K562 (cell line): Measurements from ENCODE around the gene WDR45. TPM values are rescaled to one million over a fixed set of nuclear protein-coding genes. Genes with fewer than 3 reads are reported as not detected.

Experiments
- CBFA2T2 ChIP-seq: fragments of 450-650 bp; conservative IDR thresholded peaks from 2 replicates; pipeline ENCODE4 v1.6.1; 2017; ENCODE audit warnings: mild to moderate bottlenecking
- GABPB1 ChIP-seq: sonication (generic); formaldehyde crosslinking; IDR thresholded peaks from 2 replicates; pipeline ENCODE4 v1.8.0; 2022; ENCODE audit warnings: mild to moderate bottlenecking, missing genetic modification reagents
- LCOR ChIP-seq: sonication (generic); formaldehyde crosslinking; IDR thresholded peaks from 2 replicates; pipeline ENCODE4 v1.8.0; 2022; ENCODE audit warnings: mild to moderate bottlenecking, missing genetic modification reagents
- NFIX ChIP-seq: fragments of 250-450 bp; sonication (Bioruptor Pico); IDR thresholded peaks from 2 replicates; pipeline ENCODE4 v1.4.0; 2020; ENCODE audit warnings: low read depth, mild to moderate bottlenecking, moderate library complexity
- NFRKB ChIP-seq: fragments of 450-650 bp; IDR thresholded peaks from 2 replicates; pipeline ENCODE4 v1.6.1; 2016; ENCODE audit warnings: low read depth
- RBM25 ChIP-seq: fragments of 200-400 bp; formaldehyde crosslinking; IDR thresholded peaks from 2 replicates; pipeline ENCODE4 v1.6.1; 2018; ENCODE audit warnings: low read length, low read depth, moderate library complexity; ENCODE audit not compliant: severe bottlenecking
- RFX7 ChIP-seq: fragments of 250-450 bp; sonication (Bioruptor Pico); IDR thresholded peaks from 2 replicates; pipeline ENCODE4 v1.5.1; 2021; ENCODE audit warnings: mild to moderate bottlenecking
- TBL1XR1 ChIP-seq, 2 experiments: IDR thresholded peaks; 2 replicates each; pipeline ENCODE4 v1.6.1; 2012; ENCODE audit warnings: improper control_type of control experiment in 2 of 2, low read length in 2 of 2, mild to moderate bottlenecking in 1 of 2
- TCFL5 ChIP-seq: fragments of 250-450 bp; sonication (Bioruptor Pico); conservative IDR thresholded peaks from 2 replicates; pipeline ENCODE4 v1.6.1; 2021; ENCODE audit warnings: mild to moderate bottlenecking, moderate library complexity, matching md5 sums
- THRB ChIP-seq: fragments of 450-650 bp; formaldehyde crosslinking; conservative IDR thresholded peaks from 2 replicates; pipeline ENCODE4 v1.4.0; 2022; ENCODE audit warnings: mild to moderate bottlenecking, missing genetic modification characterization
- TRIM25 ChIP-seq: fragments of 450-650 bp; IDR thresholded peaks from 2 replicates; pipeline ENCODE4 v1.7.0; 2016; ENCODE audit warnings: borderline replicate concordance
- ZBTB17 ChIP-seq: fragments of 450-650 bp; formaldehyde crosslinking; IDR thresholded peaks from 2 replicates; pipeline ENCODE4 v1.4.0; 2020; ENCODE audit warnings: mild to moderate bottlenecking
- ZNF224 ChIP-seq: sonication (generic); formaldehyde crosslinking; IDR thresholded peaks from 2 replicates; pipeline ENCODE4 v1.8.0; 2022; ENCODE audit warnings: mild to moderate bottlenecking, missing genetic modification reagents
- ZNF407 ChIP-seq: fragments of 450-650 bp; IDR thresholded peaks from 2 replicates; pipeline ENCODE4 v1.6.1; 2016; ENCODE audit warnings: low read depth
- ZNF444 ChIP-seq: fragments of 250-450 bp; sonication (Bioruptor Pico); IDR thresholded peaks from 2 replicates; pipeline ENCODE4 v1.4.0; 2020; ENCODE audit warnings: mild to moderate bottlenecking, moderate library complexity
- ZNF764 ChIP-seq: fragments of 250-450 bp; sonication (Bioruptor Pico); IDR thresholded peaks from 2 replicates; pipeline ENCODE4 v1.4.0; 2020; ENCODE audit warnings: low read depth, mild to moderate bottlenecking, moderate library complexity
- polyA plus RNA-seq, 8 experiments: library from polyadenylated mRNA; depleted of rRNA in 4 of 8; stranded (reverse) in 5 of 8; unstranded in 3 of 8; fragments of >200 nt; fragmentation: Nextera tagmentation in 2 of 8; fragmentation: Illumina TruSeq in 1 of 8; extraction: Ambion mirVana in 2 of 8; extraction: Trizol in 1 of 8; gene quantifications; 2 replicates each; pipeline versions ENCODE4 v1.2.1 to v1.2.3, GENCODE V29; 2011 to 2014; ENCODE audit warnings: inconsistent platforms in 1 of 8, missing spikeins in 1 of 8
- total RNA-seq, 7 experiments: library from RNA; depleted of rRNA in 6 of 7; stranded (reverse); fragments of >200 nt in 6 of 7; fragmentation: Illumina TruSeq in 2 of 7; extraction: Trizol in 2 of 7; gene quantifications; 2 replicates each; pipeline versions ENCODE4 v1.2.1 to v1.2.3, GENCODE V29; 2011 to 2021; ENCODE audit warnings: low replicate concordance in 1 of 7

The WDR45 gene
- total and polyA plus RNA-seq, 9 of the 15 experiments (the other 6 are each of a cell fraction or from before 2014, with no cell fraction given) = 19.4 to 136 (median 59.7) TPM

GRCh38 chrX:49043220-49043986 is 36.3 kb downstream of the WDR45 start, which contains the start of gene TFE3 (continued):
- TF ChIP-seq THRB (CRISPR knock-in tag) (no peak), CBFA2T2 (no peak), ZNF407 (no peak), TBL1XR1 (IDR thresholded peaks at IDR 0.05; ENCODE audit: low read length in 2 of 2) (0 out of 4 replicates have a peak, but pooled peaks of 1 of the 2 experiments have one; percentile 26), NFIX (CRISPR knock-in tag) (no peak), TRIM25 (no peak), ZNF764 (CRISPR knock-in tag) (no peak), ZBTB17 (CRISPR knock-in tag) (no peak), ZNF444 (no peak), LCOR (CRISPR knock-in tag) (no peak), NFRKB (no peak), TCFL5 (no peak), ZNF224 (no peak), RFX7 (CRISPR knock-in tag) (no peak), GABPB1 (CRISPR knock-in tag) (peak; percentile 87), RBM25 (peak; percentile 93)
